GM19025 (cell line): ENCODE measurements around the gene OR2W3.

Experiments
- ATAC-seq: cut with Tn5 transposase; IDR thresholded peaks from one replicate; pipeline ENCODE4 v1.9.1; 2021; ENCODE audit warnings: mild to moderate bottlenecking, low read depth, moderate library complexity; ENCODE audit not compliant: unreplicated experiment

The OR2W3 gene

DNA sequence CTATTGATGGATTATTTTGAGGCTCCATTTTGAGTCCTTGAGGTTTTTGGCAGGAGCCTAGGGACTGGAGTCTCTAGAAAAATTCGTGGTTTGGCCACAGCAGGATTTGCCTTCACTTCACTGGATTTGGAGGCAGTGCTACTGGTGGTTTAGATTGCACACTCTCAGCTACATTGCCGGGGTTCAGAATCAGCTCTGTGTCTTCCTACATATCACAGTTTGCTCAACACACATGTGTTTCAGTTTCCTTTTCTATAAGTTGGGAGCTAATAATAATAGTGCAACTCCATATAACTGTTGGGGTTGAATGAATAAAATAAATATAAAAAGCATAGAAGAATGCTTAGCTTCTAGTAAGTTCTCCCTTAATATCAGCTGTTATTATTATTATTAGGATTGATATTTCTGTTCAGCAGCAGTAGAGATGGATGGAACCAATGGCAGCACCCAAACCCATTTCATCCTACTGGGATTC, at the start of gene OR2W3:
Gene OR2W3, plus strand, starts transcription at position 425 of the 475 bp plus-strand sequence. Its CDS starts 0 bp downstream, at position 425.
- ATAC-seq = no peak

DNA sequence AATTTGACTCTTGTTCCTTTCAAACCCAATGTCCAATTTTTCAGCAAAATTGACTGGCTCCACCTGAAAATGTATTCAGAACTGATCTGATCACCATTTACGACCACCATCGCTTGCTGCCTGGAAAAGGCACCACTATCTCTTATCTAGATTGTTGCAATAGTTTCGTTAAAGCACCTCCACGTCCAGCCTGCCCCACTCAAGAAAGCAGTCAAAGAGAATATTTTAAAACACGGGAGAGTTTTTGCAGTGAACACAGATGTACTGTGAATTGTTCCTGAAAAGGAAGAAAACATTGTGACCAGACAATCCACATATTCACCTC, 49.7 kb upstream of the OR2W3 start:
- no peak for ATAC-seq

DNA sequence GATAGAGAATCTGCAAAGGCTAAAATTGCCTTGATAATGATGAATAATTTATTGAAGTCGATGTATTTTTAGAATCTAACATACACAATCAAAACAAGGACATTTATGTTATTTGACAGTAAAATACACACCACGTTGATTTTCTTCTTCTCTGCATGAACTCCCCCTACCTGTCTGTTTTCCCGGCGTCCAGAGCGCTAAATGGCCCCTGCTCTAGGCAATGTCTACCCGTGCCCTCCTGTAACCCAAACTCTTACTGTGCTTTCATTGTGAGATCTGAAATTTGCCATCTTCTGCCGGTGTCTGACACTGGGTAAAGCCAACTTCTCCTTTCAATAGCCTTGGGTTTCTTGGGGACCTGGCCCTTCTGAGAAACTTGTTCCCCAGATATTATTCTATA, 47.0 kb upstream of the OR2W3 start:
- no peak for ATAC-seq

DNA sequence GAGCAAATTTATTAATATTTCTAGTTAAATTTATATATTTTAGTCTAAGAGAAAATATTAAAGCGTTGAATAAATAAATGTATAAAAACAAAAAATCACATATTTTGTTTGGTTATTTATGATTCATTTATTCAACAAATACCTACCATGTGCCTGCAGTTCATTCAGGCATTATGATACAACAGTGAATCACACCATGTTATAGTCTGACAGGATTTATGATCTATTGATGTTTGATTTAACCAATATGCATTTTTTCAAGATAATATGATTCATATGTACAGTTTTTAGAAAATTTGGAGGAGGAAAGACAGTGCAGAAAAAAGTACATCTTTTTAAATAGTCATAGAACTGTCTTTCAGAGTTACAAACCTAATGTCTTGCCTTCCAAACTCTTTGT, 45.8 kb upstream of the OR2W3 start:
- ATAC-seq = no peak

DNA sequence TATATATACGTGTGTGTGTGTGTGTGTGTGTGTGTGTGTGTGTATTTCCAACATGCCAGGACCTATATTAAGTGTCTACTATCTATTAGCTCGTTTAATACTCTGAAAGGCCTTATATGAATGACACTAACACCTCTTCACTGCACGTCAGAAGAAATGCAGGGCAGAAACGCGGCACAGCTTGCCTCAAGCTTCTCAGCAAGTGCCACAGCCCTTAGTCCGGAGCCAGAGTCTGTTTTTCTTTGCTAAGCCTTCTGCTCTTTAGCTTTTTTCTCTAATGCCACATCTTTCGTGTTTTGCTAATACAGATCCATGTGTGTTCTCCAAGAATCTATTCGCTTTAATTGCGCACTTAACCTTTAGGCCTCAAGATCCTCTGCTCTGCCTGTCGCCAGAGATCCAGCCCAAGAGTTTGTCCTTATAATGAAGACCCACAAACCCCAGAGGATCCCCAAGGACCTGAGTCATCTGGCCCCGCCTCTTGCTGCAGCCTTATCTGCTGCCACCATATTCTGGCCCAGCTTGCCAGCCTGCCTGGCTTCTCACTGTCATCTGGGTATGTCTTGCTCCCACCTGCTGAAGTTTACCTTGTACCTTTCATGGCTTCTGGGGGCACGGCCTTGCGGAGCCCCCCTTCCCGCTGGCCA, 40.4 kb upstream of the OR2W3 start:
- ATAC-seq = no peak

DNA sequence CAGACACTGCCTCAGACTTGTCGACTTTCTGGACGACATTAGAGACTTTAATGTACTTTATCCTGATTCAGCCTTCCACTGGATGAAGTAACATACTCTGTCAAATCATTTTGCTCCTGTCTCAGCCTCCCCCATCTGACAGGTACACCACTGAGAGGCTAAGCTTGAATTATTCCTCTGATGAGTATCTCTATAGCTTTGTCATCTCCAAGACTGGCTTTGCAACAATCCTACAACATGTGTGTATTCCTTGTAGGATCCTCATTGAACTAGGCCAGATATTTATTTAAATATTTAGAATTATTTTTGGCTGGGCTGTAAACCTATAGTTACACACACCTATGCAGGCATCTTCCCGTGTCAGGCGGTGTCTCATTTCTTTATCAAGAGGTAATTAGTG, 39.5 kb upstream of the OR2W3 start:
- ATAC-seq = no peak

DNA sequence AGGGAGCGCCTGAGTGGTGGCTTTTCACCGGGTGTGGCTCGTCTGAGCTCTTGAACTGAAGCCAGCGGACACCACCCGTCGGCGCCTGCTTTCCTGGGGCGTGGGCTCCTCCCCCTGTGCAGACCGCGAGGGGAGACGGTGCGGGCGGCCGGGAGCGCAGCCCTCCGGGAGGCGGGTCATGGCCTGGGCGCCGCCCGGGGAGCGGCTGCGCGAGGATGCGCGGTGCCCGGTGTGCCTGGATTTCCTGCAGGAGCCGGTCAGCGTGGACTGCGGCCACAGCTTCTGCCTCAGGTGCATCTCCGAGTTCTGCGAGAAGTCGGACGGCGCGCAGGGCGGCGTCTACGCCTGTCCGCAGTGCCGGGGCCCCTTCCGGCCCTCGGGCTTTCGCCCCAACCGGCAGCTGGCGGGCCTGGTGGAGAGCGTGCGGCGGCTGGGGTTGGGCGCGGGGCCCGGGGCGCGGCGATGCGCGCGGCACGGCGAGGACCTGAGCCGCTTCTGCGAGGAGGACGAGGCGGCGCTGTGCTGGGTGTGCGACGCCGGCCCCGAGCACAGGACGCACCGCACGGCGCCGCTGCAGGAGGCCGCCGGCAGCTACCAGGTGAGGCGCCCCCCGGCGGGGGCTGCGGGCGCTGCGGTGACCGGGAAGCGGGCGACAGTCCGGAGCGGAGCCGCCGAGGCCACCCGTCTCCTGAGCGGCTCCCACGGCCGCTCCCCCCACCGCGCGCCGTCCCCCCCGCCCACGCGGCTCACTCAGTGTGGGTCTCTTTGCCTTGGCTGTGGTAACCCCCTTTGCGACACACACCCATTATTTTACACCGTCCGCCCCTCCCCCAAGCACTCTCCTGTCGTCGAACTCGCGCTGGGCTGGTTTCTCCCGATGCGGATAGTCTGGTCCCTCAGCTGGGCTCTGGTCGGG, 38.1 kb upstream of the OR2W3 start, which contains the start of gene TRIM58:
Gene TRIM58, plus strand, starts transcription at position 119 of the 916 bp plus-strand sequence. Its CDS starts 60 bp downstream, at position 179.
- ATAC-seq = no peak

DNA sequence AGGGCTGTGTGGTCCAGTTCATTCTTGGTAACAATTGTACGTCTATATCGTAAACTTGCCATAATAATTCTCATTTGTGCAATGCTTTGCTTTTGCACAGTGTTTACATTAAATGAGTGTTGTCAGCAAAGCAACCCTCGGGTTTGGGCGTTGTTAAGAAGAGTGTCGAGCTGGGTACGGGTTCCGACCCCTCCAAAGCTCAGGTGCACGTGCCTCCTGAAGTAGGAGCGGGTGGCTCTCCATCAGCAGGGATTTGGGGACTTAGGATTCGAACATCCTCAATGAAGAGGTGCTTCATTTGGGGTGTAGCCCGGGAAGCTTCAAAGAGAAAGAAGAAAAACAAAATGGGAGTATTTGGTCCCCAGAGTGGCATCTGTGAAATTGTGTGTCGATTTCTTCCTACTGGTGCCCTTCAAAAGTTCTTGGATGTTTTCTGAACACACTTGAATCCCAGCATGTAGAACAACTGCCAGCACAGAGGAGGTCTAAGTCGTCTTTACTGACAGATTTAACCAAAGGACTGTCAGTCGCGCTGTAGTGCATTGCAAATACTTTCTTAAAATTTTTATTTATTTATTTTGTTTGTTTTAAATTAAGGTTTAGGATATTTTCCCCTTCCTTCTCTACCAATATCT, 37.3 kb upstream of the OR2W3 start:
- no peak for ATAC-seq

DNA sequence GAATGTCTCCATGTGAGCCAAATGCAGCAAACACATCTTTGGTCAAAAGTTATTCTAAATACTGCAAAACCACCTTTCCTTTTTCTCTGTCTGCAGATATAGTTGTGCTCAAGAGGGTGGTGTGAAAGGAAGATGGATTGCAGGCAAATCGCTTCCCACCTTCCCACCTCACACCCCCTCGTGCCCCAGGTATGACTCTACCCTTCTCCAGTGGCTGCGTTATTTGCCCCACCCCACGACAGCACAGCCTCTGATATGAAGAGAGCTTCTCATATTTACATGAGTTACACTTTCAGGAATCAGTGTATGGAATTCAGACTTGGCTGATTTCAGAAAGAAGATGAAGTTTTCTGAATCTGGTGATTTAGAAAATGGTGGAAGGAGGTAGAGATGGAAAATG, 32.6 kb upstream of the OR2W3 start:
- no peak for ATAC-seq

DNA sequence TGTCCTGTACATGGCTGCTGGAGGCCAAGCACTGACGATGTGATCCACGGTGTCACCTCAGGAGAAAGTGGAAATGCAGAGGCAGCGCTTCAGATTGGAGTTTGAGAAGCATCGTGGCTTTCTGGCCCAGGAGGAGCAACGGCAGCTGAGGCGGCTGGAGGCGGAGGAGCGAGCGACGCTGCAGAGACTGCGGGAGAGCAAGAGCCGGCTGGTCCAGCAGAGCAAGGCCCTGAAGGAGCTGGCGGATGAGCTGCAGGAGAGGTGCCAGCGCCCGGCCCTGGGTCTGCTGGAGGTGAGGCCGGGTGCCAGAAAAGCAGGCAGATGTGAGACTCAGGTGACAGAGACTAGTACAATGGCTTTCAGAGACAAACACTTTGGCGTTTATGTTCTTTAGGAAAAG, 30.7 kb upstream of the OR2W3 start:
- no peak for ATAC-seq

DNA sequence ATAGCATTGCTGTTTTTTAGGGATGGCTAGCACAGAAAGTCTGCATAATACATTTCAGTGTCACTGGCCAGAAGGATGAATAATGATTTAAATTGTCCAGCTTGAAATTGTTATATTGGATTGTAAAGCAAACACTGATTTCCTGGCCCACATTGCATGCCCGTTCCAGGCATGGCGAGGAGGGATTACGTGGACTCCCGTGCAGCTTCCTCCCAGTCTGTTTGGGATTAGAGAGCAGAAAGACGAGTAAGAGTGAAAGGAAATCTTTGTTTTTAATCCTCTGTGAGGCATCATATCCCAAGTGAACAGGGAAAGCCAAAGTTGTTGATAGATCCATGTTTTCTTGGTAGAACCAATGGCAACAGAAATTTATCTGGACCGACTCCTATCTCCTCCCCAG, 30.0 kb upstream of the OR2W3 start:
- no peak for ATAC-seq

DNA sequence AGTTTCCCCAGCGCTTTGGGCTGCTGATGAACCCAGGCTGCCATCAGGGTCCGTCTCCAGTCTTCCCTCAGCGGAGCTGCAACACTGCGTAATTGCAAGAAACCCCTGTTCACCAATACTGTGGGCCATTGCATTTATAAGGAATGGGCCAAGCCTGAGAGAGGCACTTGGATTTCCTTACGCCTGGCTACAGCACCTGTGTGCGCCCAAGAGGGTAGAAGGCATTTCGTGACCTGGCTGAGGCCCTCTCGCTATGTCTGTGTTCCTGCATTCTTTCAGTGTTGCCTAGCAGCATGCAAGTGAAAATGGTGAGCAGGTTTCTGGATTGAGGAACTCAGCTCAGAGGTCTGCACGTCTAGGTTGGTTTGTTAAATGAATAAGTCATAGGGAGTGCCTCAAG, 12.0 kb upstream of the OR2W3 start:
- ATAC-seq = no peak

DNA sequence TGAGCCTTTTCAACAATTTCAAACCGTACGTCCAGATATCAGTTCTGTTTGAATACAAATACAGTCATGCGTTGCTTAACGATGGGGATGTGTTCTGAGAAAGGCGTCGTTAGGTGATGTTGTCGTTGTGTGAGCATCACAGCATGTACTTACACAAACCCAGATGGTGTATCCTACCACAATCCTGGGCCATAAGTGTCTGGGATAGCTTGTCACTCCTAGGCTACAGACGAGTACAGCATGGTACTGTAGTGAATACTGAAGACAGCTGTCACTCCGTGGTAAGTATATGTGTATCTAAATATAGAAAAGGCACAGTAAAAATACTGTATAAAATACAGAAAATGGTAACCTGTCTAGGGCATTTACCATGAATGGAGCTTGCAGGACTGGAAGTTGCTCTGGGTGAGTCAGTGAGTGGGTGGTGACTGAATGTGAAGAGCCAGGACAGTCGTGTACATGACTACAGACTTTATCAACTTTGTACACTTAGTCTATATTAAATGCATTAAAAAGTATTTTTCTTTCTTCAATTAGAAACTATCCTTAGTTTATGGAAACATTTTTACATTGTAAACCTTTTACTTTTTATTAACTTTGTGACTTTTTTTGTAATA, 10.5 kb upstream of the OR2W3 start:
- ATAC-seq = no peak

DNA sequence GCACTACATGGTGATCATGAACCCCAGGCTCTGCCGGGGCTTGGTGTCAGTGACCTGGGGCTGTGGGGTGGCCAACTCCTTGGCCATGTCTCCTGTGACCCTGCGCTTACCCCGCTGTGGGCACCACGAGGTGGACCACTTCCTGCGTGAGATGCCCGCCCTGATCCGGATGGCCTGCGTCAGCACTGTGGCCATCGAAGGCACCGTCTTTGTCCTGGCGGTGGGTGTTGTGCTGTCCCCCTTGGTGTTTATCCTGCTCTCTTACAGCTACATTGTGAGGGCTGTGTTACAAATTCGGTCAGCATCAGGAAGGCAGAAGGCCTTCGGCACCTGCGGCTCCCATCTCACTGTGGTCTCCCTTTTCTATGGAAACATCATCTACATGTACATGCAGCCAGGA, 589 bp downstream of the OR2W3 start:
- no peak for ATAC-seq

DNA sequence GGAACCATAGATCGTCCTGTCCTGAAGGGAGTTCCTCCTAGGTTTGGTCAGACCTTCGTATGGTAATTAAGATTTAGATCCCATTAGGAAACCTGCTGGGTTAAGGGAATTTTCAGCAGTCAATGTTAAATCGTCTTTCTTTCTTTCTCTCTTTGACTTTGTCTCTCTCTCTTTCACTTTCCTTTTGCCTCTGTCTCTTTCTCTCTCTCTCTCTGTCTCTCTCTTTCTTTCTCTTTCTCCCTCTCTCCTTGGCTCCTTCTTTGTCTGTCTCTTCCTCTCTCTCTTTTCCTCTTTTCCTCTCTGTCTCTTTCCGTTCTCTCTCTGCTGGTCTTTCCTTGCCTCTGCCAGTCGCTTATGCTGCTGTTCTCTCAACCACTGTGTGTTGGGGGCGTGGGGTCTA, 8.7 kb downstream of the OR2W3 start:
- no peak for ATAC-seq

DNA sequence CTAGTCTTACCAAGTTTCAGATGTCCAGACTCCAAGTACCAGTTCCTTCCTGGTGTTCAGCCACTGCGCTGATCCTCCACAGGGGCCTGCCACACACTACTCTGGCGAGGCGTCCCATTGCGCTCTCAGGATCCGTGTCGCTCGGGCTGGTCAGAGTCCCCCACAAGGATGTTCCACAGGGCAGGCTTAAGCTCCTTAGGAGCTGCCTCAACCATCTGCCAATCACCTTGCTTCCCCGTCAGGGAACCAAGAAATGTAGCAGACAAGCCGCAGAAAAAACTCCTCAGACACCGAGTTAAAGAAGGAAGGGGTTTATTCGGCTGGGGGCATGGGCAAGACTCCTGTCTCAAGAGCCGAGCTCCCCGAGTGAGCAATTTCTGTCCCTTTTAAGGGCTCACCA, 9.8 kb downstream of the OR2W3 start:
- ATAC-seq = no peak

DNA sequence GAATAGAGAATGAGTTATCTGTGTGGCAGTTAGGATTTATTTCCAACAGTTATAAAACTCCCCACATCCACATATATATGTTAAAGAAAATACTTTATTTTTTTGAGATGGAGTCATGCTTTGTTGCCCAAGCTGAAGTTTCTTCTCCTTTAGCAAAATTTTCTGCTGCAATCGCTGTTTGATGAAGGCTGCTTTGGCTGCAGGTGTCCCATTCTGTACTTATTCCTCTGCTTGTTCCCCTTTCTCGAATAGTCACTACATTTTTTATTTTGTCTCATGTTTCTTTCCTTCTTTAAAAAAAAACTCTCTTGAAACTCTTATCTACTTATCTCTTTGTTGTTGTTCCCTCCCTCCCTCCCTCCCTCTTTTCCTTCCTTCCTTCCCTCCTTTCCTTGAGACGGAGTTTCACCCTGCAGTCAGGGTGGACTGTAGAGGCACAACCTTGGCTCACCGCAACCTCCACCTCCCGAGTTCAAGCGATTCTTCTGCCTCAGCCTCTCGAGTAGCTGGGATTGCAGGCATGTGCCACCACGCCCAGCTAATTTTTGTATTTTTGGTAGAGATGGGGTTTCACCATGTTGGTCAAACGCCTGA, 10.6 kb downstream of the OR2W3 start:
- ATAC-seq = no peak

DNA sequence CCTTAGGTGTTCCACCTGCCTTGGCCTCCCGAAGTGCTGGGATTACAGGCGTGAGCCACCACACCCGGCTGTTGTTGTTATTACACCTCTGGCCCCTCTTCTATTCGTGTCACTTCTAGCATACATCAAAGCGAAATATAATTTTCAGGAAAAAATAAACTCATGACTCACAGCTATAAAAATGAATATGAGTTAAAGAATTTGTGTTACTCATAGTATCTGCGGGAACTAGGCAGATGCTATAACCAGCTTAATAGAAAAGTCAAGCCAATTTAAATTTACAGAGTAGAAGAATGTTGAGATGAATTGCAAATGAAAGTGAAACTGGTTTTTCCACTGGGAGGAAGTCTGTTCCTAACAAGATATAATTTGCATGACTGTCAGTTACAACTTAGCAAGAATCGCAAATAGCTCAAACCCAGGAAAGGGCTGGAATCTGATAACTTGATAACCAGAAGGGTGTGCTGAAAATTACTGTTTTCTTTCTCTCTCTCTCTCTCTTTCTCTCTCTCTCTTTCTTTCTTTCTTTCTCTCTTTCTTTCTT, 11.2 kb downstream of the OR2W3 start:
- no peak for ATAC-seq

DNA sequence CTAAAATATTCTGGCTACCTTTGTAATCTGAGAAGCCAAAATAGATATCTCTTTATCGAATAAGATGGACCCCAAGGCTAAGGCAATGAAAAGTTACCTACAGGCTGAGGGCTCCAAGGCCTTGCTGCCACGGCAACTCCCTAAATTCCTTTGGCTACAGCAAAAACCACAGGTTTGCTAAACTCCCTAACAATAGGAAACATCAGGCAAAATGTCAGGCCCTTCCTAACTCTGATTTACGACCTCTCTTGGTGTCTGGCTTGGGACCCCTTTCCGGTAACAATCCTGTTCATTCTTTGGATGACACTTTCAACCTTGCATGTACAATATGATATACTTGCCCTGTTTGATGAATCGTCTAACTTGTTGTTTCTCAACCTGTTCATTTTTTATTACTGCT, 13.4 kb downstream of the OR2W3 start:
- no peak for ATAC-seq

DNA sequence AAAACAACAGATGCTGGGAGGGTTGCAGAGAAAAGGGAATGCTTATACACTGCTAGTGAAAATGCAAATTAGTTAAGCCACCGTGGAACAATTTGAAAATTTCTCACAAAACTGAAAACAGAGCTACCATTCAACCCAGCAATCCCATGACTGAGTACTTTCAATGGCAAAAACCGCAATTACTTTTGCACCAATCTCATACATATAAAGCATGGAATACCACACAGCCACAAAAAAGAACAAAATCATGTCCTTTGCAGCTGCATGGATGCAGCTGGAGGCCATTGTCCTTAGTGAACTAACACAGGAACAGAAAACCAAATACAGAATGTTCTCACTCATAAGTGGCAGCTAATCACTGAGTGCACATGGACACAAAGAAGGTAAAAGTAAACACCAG, 18.4 kb downstream of the OR2W3 start:
- no peak for ATAC-seq
